Loucy (cell line): ENCODE results near the gene RPL3.
A peak's percentile ranks its signal among the peaks of the same experiment; 100 is the strongest.

ENCODE experiments used
- H2AFZ ChIP-seq: fragments of 200-600 bp; sonication (generic); 2 replicates; pipeline ENCODE4 v1.6.0; 2016; ENCODE audit warnings: antibody characterized with exemption, mild to moderate bottlenecking, low read length, moderate library complexity
- H3F3A ChIP-seq: fragments of 200-600 bp; 2 replicates; pipeline ENCODE4 v1.6.0; 2016; ENCODE audit warnings: antibody characterized with exemption, low read depth, mild to moderate bottlenecking
- H3K27me3 ChIP-seq: fragments of 200-600 bp; sonication (generic); 2 replicates; pipeline ENCODE4 v1.6.1; 2014; ENCODE audit warnings: low read length, mild to moderate bottlenecking; ENCODE audit not compliant: insufficient read depth, poor library complexity, severe bottlenecking
- H3K36me3 ChIP-seq: fragments of 200-600 bp; sonication (generic); 2 replicates; pipeline ENCODE4 v1.6.1; 2016; ENCODE audit warnings: low read length; ENCODE audit not compliant: insufficient read depth
- H3K4me1 ChIP-seq: fragments of 200-600 bp; sonication (generic); 2 replicates; pipeline ENCODE4 v1.5.1; 2014; ENCODE audit warnings: low read length, mild to moderate bottlenecking; ENCODE audit not compliant: insufficient read depth, poor library complexity, severe bottlenecking
- H3K4me2 ChIP-seq: fragments of 200-600 bp; sonication (generic); 2 replicates; pipeline ENCODE4 v1.6.0; 2014; ENCODE audit warnings: antibody characterized with exemption, low read length, low read depth, mild to moderate bottlenecking; ENCODE audit not compliant: poor library complexity, severe bottlenecking
- H3K4me3 ChIP-seq: fragments of 200-600 bp; sonication (generic); 2 replicates; pipeline ENCODE4 v1.5.1; 2014; ENCODE audit warnings: low read length, mild to moderate bottlenecking, mixed read lengths; ENCODE audit not compliant: poor library complexity, severe bottlenecking
- H3K79me2 ChIP-seq: fragments of 200-600 bp; sonication (generic); 2 replicates; pipeline ENCODE4 v1.6.1; 2014; ENCODE audit warnings: low read length; ENCODE audit not compliant: insufficient read depth
- H3K9ac ChIP-seq: fragments of 200-600 bp; sonication (generic); 2 replicates; pipeline ENCODE4 v1.6.0; 2014; ENCODE audit warnings: mild to moderate bottlenecking, low read depth, low read length, moderate library complexity; ENCODE audit not compliant: poor library complexity, severe bottlenecking
- H3K9me2 ChIP-seq: fragments of 200-600 bp; sonication (generic); replicated peaks from 2 replicates; pipeline ENCODE4 v1.6.1; 2016; ENCODE audit warnings: low read depth, low read length, mixed read lengths
- H3K9me3 ChIP-seq: fragments of 200-600 bp; sonication (generic); 2 replicates; pipeline ENCODE4 v1.6.1; 2014; ENCODE audit warnings: mild to moderate bottlenecking, antibody characterized with exemption, low read length, low read depth; ENCODE audit not compliant: insufficient read depth
- H4K20me1 ChIP-seq: fragments of 200-600 bp; sonication (generic); 2 replicates; pipeline ENCODE4 v1.6.0; 2014; ENCODE audit warnings: antibody characterized with exemption, low read length, mild to moderate bottlenecking; ENCODE audit not compliant: insufficient read depth, poor library complexity, severe bottlenecking
- EZH2phosphoT487 ChIP-seq: fragments of 200-600 bp; IDR thresholded peaks from 2 replicates; pipeline ENCODE4 v1.6.1; 2018; ENCODE audit warnings: antibody characterized with exemption, mild to moderate bottlenecking, moderate library complexity, borderline replicate concordance
- TF ChIP-seq, protein P1 (sequence below): fragments of 200-600 bp; sonication (generic); conservative IDR thresholded peaks from 2 replicates; pipeline ENCODE4 v1.5.1; 2014; ENCODE audit warnings: mild to moderate bottlenecking, antibody characterized with exemption, low read length

RPL3 gene

GRCh38 chr22:39296981-39297489 is 22.4 kb downstream of the RPL3 start:
- H3K9ac ChIP-seq: peak overlapping the region; percentile 26
- H3K27me3 ChIP-seq: no peaks in the 10 kb centered on the region
- H2AFZ ChIP-seq: no peak overlapping the region
- no peaks in the 10 kb centered on the region for H4K20me1 ChIP-seq
- H3K79me2 ChIP-seq: no peaks in the 10 kb centered on the region
- no peaks in the 10 kb centered on the region for H3K9me2 ChIP-seq
- no peak overlapping the region for H3K4me3 ChIP-seq
- H3K9me3 ChIP-seq: no peaks in the 10 kb centered on the region
- H3K4me2 ChIP-seq: peak overlapping the region; percentile 22
- TF ChIP-seq, protein P1, sequence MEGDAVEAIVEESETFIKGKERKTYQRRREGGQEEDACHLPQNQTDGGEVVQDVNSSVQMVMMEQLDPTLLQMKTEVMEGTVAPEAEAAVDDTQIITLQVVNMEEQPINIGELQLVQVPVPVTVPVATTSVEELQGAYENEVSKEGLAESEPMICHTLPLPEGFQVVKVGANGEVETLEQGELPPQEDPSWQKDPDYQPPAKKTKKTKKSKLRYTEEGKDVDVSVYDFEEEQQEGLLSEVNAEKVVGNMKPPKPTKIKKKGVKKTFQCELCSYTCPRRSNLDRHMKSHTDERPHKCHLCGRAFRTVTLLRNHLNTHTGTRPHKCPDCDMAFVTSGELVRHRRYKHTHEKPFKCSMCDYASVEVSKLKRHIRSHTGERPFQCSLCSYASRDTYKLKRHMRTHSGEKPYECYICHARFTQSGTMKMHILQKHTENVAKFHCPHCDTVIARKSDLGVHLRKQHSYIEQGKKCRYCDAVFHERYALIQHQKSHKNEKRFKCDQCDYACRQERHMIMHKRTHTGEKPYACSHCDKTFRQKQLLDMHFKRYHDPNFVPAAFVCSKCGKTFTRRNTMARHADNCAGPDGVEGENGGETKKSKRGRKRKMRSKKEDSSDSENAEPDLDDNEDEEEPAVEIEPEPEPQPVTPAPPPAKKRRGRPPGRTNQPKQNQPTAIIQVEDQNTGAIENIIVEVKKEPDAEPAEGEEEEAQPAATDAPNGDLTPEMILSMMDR: no peak
- no peak for TF ChIP-seq EZH2phosphoT487
- H3F3A ChIP-seq: no peaks in the 10 kb centered on the region
- peaks cover 9% of the 10 kb centered on the region for H3K4me1 ChIP-seq
- no peaks in the 10 kb centered on the region for H3K36me3 ChIP-seq

GRCh38 chr22:39296535-39296934 is 22.9 kb downstream of the RPL3 start:
- Histone ChIP-seq H3K4me2 (no peak overlapping the region), H3K4me1 (peaks cover 9% of the 10 kb centered on the region), H3K27me3 (no peaks in the 10 kb centered on the region), H3F3A (no peaks in the 10 kb centered on the region), H3K9ac (no peak overlapping the region), H2AFZ (no peak overlapping the region), H3K79me2 (no peaks in the 10 kb centered on the region), H3K9me2 (no peaks in the 10 kb centered on the region), H3K36me3 (no peaks in the 10 kb centered on the region), H3K9me3 (no peaks in the 10 kb centered on the region), H4K20me1 (no peaks in the 10 kb centered on the region), H3K4me3 (no peak overlapping the region)
- TF ChIP-seq, protein P1: no peak
- no peak for TF ChIP-seq EZH2phosphoT487

- peaks cover 9% of the 10 kb centered on the region for H3K4me1 ChIP-seq
- H3K27me3 ChIP-seq: no peaks in the 10 kb centered on the region
Observed at GRCh38 chr22:39294571-39295468, 24.6 kb downstream of the RPL3 start.

More at GRCh38 chr22:39294571-39295468, 24.6 kb downstream of the RPL3 start:
- H3K79me2 ChIP-seq: no peaks in the 10 kb centered on the region
- no peak overlapping the region for H2AFZ ChIP-seq
- no peaks in the 10 kb centered on the region for H3K9me3 ChIP-seq
- no peak overlapping the region for H3K9ac ChIP-seq
- H3K36me3 ChIP-seq: no peaks in the 10 kb centered on the region
- no peak overlapping the region for H3K4me2 ChIP-seq
- TF ChIP-seq EZH2phosphoT487: no peak
- TF ChIP-seq, protein P1: no peak
- H3F3A ChIP-seq: no peaks in the 10 kb centered on the region
- H3K9me2 ChIP-seq: no peaks in the 10 kb centered on the region
- H4K20me1 ChIP-seq: no peaks in the 10 kb centered on the region
- no peak overlapping the region for H3K4me3 ChIP-seq
